IMR-90 (cell line): Measurements from ENCODE around the gene FA2H. TPM values are rescaled to one million over a fixed set of nuclear protein-coding genes. Genes with fewer than 3 reads are reported as not detected.

Experiments used
- ATAC-seq: fragments of 200-7000 bp; cut with Tn5 transposase; 2 replicates; pipeline ENCODE4 v1.9.1; 2020; ENCODE audit warnings: low read depth, mild to moderate bottlenecking, moderate library complexity
- BruUV-seq: library from RNA; stranded (reverse); fragments of 400-500 nt; replicated peaks from 2 replicates; lab custom pipeline; 2021; lab: Mats Ljungman, UMichigan
- CTCF ChIA-PET: fragments of 300-600 bp; formaldehyde crosslinking; extraction: SDS; loops from one replicate; lab custom pipeline; 2021; ENCODE audit warnings: antibody characterized with exemption; lab: Yijun Ruan, JAX
- POLR2A ChIA-PET: fragments of 300-600 bp; sonication (Branson Sonifier 250); formaldehyde crosslinking; loops from one replicate; lab custom pipeline; 2022; ENCODE audit warnings: antibody characterized with exemption; ENCODE audit not compliant: unreplicated experiment; lab: Charles Lee
- DNase-seq: peaks from one replicate; pipeline ENCODE4 v3.0.0; 2013
- H2AFZ ChIP-seq: replicated peaks from 2 replicates; pipeline ENCODE3; 2013; ENCODE audit warnings: low read length, mild to moderate bottlenecking; ENCODE audit not compliant: poor library complexity
- H2AK5ac ChIP-seq: 2 replicates; pipeline ENCODE4 v1.6.1; 2013; ENCODE audit warnings: low read depth, low read length, inconsistent platforms
- H2AK9ac ChIP-seq: replicated peaks from 2 replicates; pipeline ENCODE3; 2013; ENCODE audit warnings: mild to moderate bottlenecking, low read depth, low read length, moderate library complexity; ENCODE audit not compliant: poor library complexity
- H2BK120ac ChIP-seq: 2 replicates; pipeline ENCODE4 v1.6.1; 2013; ENCODE audit warnings: low read depth, low read length, inconsistent platforms
- H2BK15ac ChIP-seq: 3 replicates; pipeline ENCODE4 v1.6.1; 2013; ENCODE audit warnings: low read depth, low read length, inconsistent platforms
- H2BK20ac ChIP-seq: 2 replicates; pipeline ENCODE4 v1.6.1; 2013; ENCODE audit warnings: low read depth, mild to moderate bottlenecking, inconsistent platforms, low read length, moderate library complexity
- H2BK5ac ChIP-seq: 2 replicates; pipeline ENCODE4 v1.6.1; 2013; ENCODE audit warnings: mild to moderate bottlenecking, low read depth, low read length, inconsistent platforms; ENCODE audit not compliant: poor library complexity, severe bottlenecking
- H3K14ac ChIP-seq: replicated peaks from 2 replicates; pipeline ENCODE4 v1.6.1; 2013; ENCODE audit warnings: low read depth, low read length, inconsistent platforms
- H3K18ac ChIP-seq: 2 replicates; pipeline ENCODE4 v1.6.1; 2013; ENCODE audit warnings: low read depth, low read length, control low read depth
- H3K23ac ChIP-seq: 2 replicates; pipeline ENCODE4 v1.6.1; 2013; ENCODE audit warnings: low read depth, low read length, inconsistent platforms
- H3K27ac ChIP-seq: 2 replicates; pipeline ENCODE4 v1.5.1; 2013; ENCODE audit warnings: mild to moderate bottlenecking, control low read depth, low read length; ENCODE audit not compliant: insufficient read depth
- H3K27me3 ChIP-seq: 2 replicates; pipeline ENCODE4 v1.6.1; 2013; ENCODE audit warnings: low read length; ENCODE audit not compliant: control insufficient read depth, insufficient read depth
- H3K36me3 ChIP-seq: 2 replicates; pipeline ENCODE4 v1.6.1; 2013; ENCODE audit warnings: low read length, mixed read lengths; ENCODE audit not compliant: control insufficient read depth, insufficient read depth
- H3K4ac ChIP-seq: 2 replicates; pipeline ENCODE4 v1.6.1; 2013; ENCODE audit warnings: low read depth, low read length, inconsistent platforms
- H3K4me1 ChIP-seq: 2 replicates; pipeline ENCODE4 v1.6.1; 2013; ENCODE audit warnings: low read length, mixed read lengths; ENCODE audit not compliant: control insufficient read depth, insufficient read depth
- H3K4me2 ChIP-seq: 2 replicates; pipeline ENCODE4 v1.6.1; 2013; ENCODE audit warnings: low read depth, mild to moderate bottlenecking, control low read depth, low read length, moderate library complexity
- H3K4me3 ChIP-seq: 2 replicates; pipeline ENCODE4 v1.5.1; 2013; ENCODE audit warnings: low read depth, mild to moderate bottlenecking, control low read depth, low read length, moderate library complexity; ENCODE audit not compliant: insufficient read depth
- H3K56ac ChIP-seq: 2 replicates; pipeline ENCODE4 v1.6.1; 2013; ENCODE audit warnings: low read length, inconsistent platforms; ENCODE audit not compliant: insufficient read depth; ENCODE audit errors: extremely low read depth
- H3K79me1 ChIP-seq, 2 experiments: 2 replicates each; pipeline ENCODE4 v1.6.1; 2013; ENCODE audit warnings: low read length in 2 of 2, inconsistent platforms in 1 of 2, low read depth in 1 of 2
- H3K9ac ChIP-seq: 2 replicates; pipeline ENCODE4 v1.6.1; 2013; ENCODE audit warnings: low read depth, low read length, control low read depth
- H3K9me1 ChIP-seq: 2 replicates; pipeline ENCODE4 v1.6.1; 2013; ENCODE audit warnings: low read length, inconsistent platforms; ENCODE audit not compliant: insufficient read depth
- H3K9me3 ChIP-seq: 2 replicates; pipeline ENCODE4 v1.6.1; 2013; ENCODE audit warnings: low read length; ENCODE audit not compliant: control insufficient read depth, insufficient read depth
- H4K20me1 ChIP-seq: 2 replicates; pipeline ENCODE4 v1.6.1; 2013; ENCODE audit warnings: low read length, inconsistent platforms; ENCODE audit not compliant: insufficient read depth
- H4K5ac ChIP-seq: 2 replicates; pipeline ENCODE4 v1.6.1; 2013; ENCODE audit warnings: mild to moderate bottlenecking, low read depth, low read length, control low read depth
- H4K8ac ChIP-seq, 2 experiments: 2 replicates each; pipeline ENCODE4 v1.6.1; 2013; ENCODE audit warnings: low read depth in 2 of 2, low read length in 2 of 2, control low read depth in 1 of 2, inconsistent platforms in 1 of 2
- H4K91ac ChIP-seq: 2 replicates; pipeline ENCODE4 v1.6.1; 2013; ENCODE audit warnings: low read depth, low read length, inconsistent platforms; ENCODE audit not compliant: insufficient read depth
- BHLHE40 ChIP-seq: fragments of 150-350 bp; IDR thresholded peaks from 2 replicates; pipeline ENCODE4 v1.6.1; 2016; ENCODE audit warnings: mild to moderate bottlenecking, low read depth, low read length
- CEBPB ChIP-seq: IDR thresholded peaks from 2 replicates; pipeline ENCODE4 v1.6.1; 2012; ENCODE audit warnings: low read depth, low read length, improper control_type of control experiment
- CHD1 ChIP-seq: IDR thresholded peaks from 2 replicates; pipeline ENCODE4 v1.6.1; 2012; ENCODE audit warnings: low read depth, low read length, improper control_type of control experiment
- ELK1 ChIP-seq: fragments of 150-350 bp; IDR thresholded peaks from 2 replicates; pipeline ENCODE4 v1.6.1; 2016; ENCODE audit warnings: low read depth, mild to moderate bottlenecking, low read length, moderate library complexity, borderline replicate concordance
- FOS ChIP-seq: fragments of 150-350 bp; IDR thresholded peaks from 2 replicates; pipeline ENCODE4 v1.6.1; 2016; ENCODE audit warnings: low read depth, low read length
- MAFK ChIP-seq: IDR thresholded peaks from 2 replicates; pipeline ENCODE4 v1.6.1; 2012; ENCODE audit warnings: low read depth, low read length, improper control_type of control experiment
- MAZ ChIP-seq: IDR thresholded peaks from 2 replicates; pipeline ENCODE4 v1.6.1; 2012; ENCODE audit warnings: low read depth, mild to moderate bottlenecking, low read length, improper control_type of control experiment, moderate library complexity, borderline replicate concordance
- MXI1 ChIP-seq: IDR thresholded peaks from 2 replicates; pipeline ENCODE4 v1.6.1; 2012; ENCODE audit warnings: low read depth, mild to moderate bottlenecking, low read length, moderate library complexity, borderline replicate concordance
- NFE2L2 ChIP-seq: fragments of 150-350 bp; IDR thresholded peaks from 2 replicates; pipeline ENCODE4 v1.6.1; 2016; ENCODE audit warnings: low read depth, mild to moderate bottlenecking, low read length
- POLR2A ChIP-seq: IDR thresholded peaks from 2 replicates; pipeline ENCODE4 v1.6.1; 2012; ENCODE audit warnings: mild to moderate bottlenecking, low read depth, low read length
- RAD21 ChIP-seq: IDR thresholded peaks from 2 replicates; pipeline ENCODE4 v1.6.1; 2012; ENCODE audit warnings: low read length, improper control_type of control experiment
- RCOR1 ChIP-seq: IDR thresholded peaks from 2 replicates; pipeline ENCODE4 v1.6.1; 2012; ENCODE audit warnings: mild to moderate bottlenecking, low read length, improper control_type of control experiment; ENCODE audit not compliant: insufficient replicate concordance
- RFX5 ChIP-seq: IDR thresholded peaks from 2 replicates; pipeline ENCODE4 v1.8.0; 2012; ENCODE audit warnings: low read depth, mild to moderate bottlenecking, low read length, moderate library complexity
- SMC3 ChIP-seq: fragments of 150-350 bp; IDR thresholded peaks from 2 replicates; pipeline ENCODE4 v1.6.1; 2016; ENCODE audit warnings: low read depth, mild to moderate bottlenecking, antibody characterized with exemption, low read length, moderate library complexity
- USF2 ChIP-seq: fragments of 150-350 bp; IDR thresholded peaks from 2 replicates; pipeline ENCODE4 v1.6.1; 2017; ENCODE audit warnings: mild to moderate bottlenecking, antibody characterized with exemption, low read length, low read depth
- WGBS, 2 experiments: methylation state at CpG; one replicate each; pipeline versions ENCODE4 v1.1.5 to v1.1.7; 2013; ENCODE audit warnings: missing lambda C conversion rate in 2 of 2; ENCODE audit not compliant: insufficient read length in 1 of 2; ENCODE audit errors: extremely low coverage in 2 of 2; 5-methylcytosine and 5-hydroxymethylcytosine counted together
- dilution Hi-C: fragments of 300-500 bp; cut with HindIII; formaldehyde crosslinking; loops from one replicate; pipeline ENCODE4 v1.14.3; 2018; ENCODE audit warnings: low sequenced_read_pairs; ENCODE audit not compliant: unreplicated experiment
- in situ Hi-C: fragments of 300-500 bp; cut with MboI; formaldehyde crosslinking; loops from 3 replicates; pipeline ENCODE4 v1.14.3; 2019; ENCODE audit warnings: low sequenced_read_pairs, inconsistent platforms, mixed read lengths
- intact Hi-C: fragments of 100-400 bp; cut with micrococcal nuclease; formaldehyde crosslinking; loops from 2 replicates; pipeline ENCODE4 v1.10.0; 2022
- polyA plus RNA-seq, 3 experiments: library from polyadenylated mRNA; depleted of rRNA; stranded (reverse); fragments of >200 nt; gene quantifications; 2 replicates each; pipeline ENCODE4 v1.2.3, GENCODE V29; 2012; ENCODE audit warnings: low replicate concordance in 1 of 3
- total RNA-seq: library from RNA; depleted of rRNA; stranded (reverse); fragments of >200 nt; gene quantifications from 2 replicates; pipeline ENCODE4 v1.2.3, GENCODE V29; 2012
- TF ChIP-seq, protein P1 (sequence below): conservative IDR thresholded peaks from 2 replicates; pipeline ENCODE4 v1.5.1; 2012; ENCODE audit warnings: mild to moderate bottlenecking, low read depth, low read length, improper control_type of control experiment

Gene FA2H
- total and polyA plus RNA-seq, 2 of the 4 experiments (the other 2 are of a cell fraction) = not detected

GRCh38 chr16:74770831-74771526 is 3.6 kb downstream of the FA2H start:
- Histone ChIP-seq H3K27ac (no peak overlapping the region), H2BK5ac (no peak overlapping the region), H3K18ac (no peak overlapping the region), H3K36me3 (no peaks in the 10 kb centered on the region), H2BK20ac (no peak overlapping the region), H2AK5ac (no peak overlapping the region), H3K27me3 (peaks cover 55% of the 10 kb centered on the region), H2BK15ac (no peak overlapping the region), H3K79me1 (no peaks in the 10 kb centered on the region), H3K9me3 (peaks cover 5% of the 10 kb centered on the region), H3K9ac (no peak overlapping the region), H3K4ac (no peak overlapping the region), H3K4me3 (no peak overlapping the region), H4K20me1 (no peaks in the 10 kb centered on the region), H3K4me2 (no peak overlapping the region), H4K8ac (no peak overlapping the region), H4K5ac (no peak overlapping the region), H3K9me1 (no peaks in the 10 kb centered on the region), H3K56ac (no peak overlapping the region), H2AFZ (no peak overlapping the region), H2AK9ac (no peak overlapping the region), H2BK120ac (no peak overlapping the region), H4K91ac (no peak overlapping the region), H3K4me1 (no peaks in the 10 kb centered on the region; the same call in 1 of the 2 replicates), H3K23ac (no peak overlapping the region), H3K14ac (no peak overlapping the region)
- intact Hi-C loops (no loop called here), dilution Hi-C loops (no loop called here), in situ Hi-C loops (no loop called here)
- POLR2A ChIA-PET = no interaction called here
- no TSS peak for BruUV-seq
- TF ChIP-seq MAZ (no peak), CEBPB (no peak), FOS (no peak), BHLHE40 (no peak), RFX5 (no peak), MAFK (no peak), POLR2A (no peak), SMC3 (no peak), MXI1 (no peak), USF2 (no peak), RAD21 (no peak), RCOR1 (no peak), CHD1 (no peak), NFE2L2 (no peak), ELK1 (no peak)
- TF ChIP-seq, protein P1, sequence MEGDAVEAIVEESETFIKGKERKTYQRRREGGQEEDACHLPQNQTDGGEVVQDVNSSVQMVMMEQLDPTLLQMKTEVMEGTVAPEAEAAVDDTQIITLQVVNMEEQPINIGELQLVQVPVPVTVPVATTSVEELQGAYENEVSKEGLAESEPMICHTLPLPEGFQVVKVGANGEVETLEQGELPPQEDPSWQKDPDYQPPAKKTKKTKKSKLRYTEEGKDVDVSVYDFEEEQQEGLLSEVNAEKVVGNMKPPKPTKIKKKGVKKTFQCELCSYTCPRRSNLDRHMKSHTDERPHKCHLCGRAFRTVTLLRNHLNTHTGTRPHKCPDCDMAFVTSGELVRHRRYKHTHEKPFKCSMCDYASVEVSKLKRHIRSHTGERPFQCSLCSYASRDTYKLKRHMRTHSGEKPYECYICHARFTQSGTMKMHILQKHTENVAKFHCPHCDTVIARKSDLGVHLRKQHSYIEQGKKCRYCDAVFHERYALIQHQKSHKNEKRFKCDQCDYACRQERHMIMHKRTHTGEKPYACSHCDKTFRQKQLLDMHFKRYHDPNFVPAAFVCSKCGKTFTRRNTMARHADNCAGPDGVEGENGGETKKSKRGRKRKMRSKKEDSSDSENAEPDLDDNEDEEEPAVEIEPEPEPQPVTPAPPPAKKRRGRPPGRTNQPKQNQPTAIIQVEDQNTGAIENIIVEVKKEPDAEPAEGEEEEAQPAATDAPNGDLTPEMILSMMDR = no peak
- DNase-seq = no peak
- CTCF ChIA-PET = no interaction called here
- ATAC-seq = no peak
- WGBS, 2 experiments = 80% methylated on average over 4 of the region's 13 CpGs; no CpG with 5 or more reads in 1 of the 2 experiments
